GM23338 (cell line): ENCODE measurements around the gene PPFIBP1. TPM values are rescaled to one million over a fixed set of nuclear protein-coding genes. Genes with fewer than 3 reads are reported as not detected.

Experiments
- ATAC-seq: fragments of 200-7000 bp; cut with Tn5 transposase; 3 replicates; pipeline ENCODE4 v1.9.1; 2020
- DNase-seq: peaks from one replicate; pipeline ENCODE4 v3.0.0-alpha.2; 2015; ENCODE audit warnings: low spot score
- H2AFZ ChIP-seq: fragments of 200-600 bp; sonication (generic); 2 replicates; pipeline ENCODE4 v1.8.0; 2016; ENCODE audit warnings: antibody characterized with exemption, mild to moderate bottlenecking, moderate library complexity
- H3F3A ChIP-seq: fragments of 200-600 bp; sonication (generic); replicated peaks from 2 replicates; pipeline ENCODE4 v1.8.0; 2017; ENCODE audit warnings: antibody characterized with exemption, mixed run types, low read depth
- H3K27ac ChIP-seq: fragments of 200-600 bp; sonication (generic); 2 replicates; pipeline ENCODE4 v1.6.1; 2016; ENCODE audit warnings: low read depth
- H3K27me3 ChIP-seq: fragments of 200-600 bp; sonication (generic); 2 replicates; pipeline ENCODE4 v1.8.0; 2016; ENCODE audit warnings: mild to moderate bottlenecking, mixed run types, moderate library complexity; ENCODE audit not compliant: insufficient read depth
- H3K36me3 ChIP-seq: fragments of 200-600 bp; sonication (generic); 2 replicates; pipeline ENCODE4 v1.8.0; 2016; ENCODE audit warnings: mild to moderate bottlenecking; ENCODE audit not compliant: insufficient read depth
- H3K4me1 ChIP-seq: fragments of 200-600 bp; sonication (generic); 2 replicates; pipeline ENCODE4 v1.8.0; 2016; ENCODE audit warnings: mild to moderate bottlenecking, moderate library complexity; ENCODE audit not compliant: insufficient read depth
- H3K4me2 ChIP-seq: fragments of 200-600 bp; sonication (generic); 2 replicates; pipeline ENCODE4 v1.7.1; 2017; ENCODE audit warnings: mixed run types
- H3K4me3 ChIP-seq: fragments of 200-600 bp; sonication (generic); 2 replicates; pipeline ENCODE4 v1.6.1; 2016; ENCODE audit warnings: mixed run types
- H3K79me2 ChIP-seq: fragments of 200-600 bp; sonication (generic); replicated peaks from 2 replicates; pipeline ENCODE4 v1.8.0; 2017; ENCODE audit warnings: mild to moderate bottlenecking; ENCODE audit not compliant: insufficient read depth
- H3K9me2 ChIP-seq: fragments of 200-600 bp; sonication (generic); 2 replicates; pipeline ENCODE4 v1.8.0; 2017; ENCODE audit not compliant: insufficient read depth
- H4K20me1 ChIP-seq: fragments of 200-600 bp; sonication (generic); replicated peaks from 2 replicates; pipeline ENCODE4 v1.8.0; 2017; ENCODE audit warnings: mild to moderate bottlenecking; ENCODE audit not compliant: insufficient read depth
- H3K27ac Mint-ChIP-seq: 2 replicates; pipeline ENCODE4 v1.8.0; 2020; ENCODE audit warnings: inconsistent platforms, mild to moderate bottlenecking, moderate library complexity, mixed read lengths
- H3K27me3 Mint-ChIP-seq: 3 replicates; pipeline ENCODE4 v1.8.0; 2022; ENCODE audit warnings: low read depth, mild to moderate bottlenecking, moderate library complexity, mixed read lengths, inconsistent platforms; ENCODE audit not compliant: insufficient read depth, poor library complexity
- H3K36me3 Mint-ChIP-seq: 3 replicates; pipeline ENCODE4 v1.8.0; 2021; ENCODE audit warnings: low read depth, mild to moderate bottlenecking, inconsistent platforms, moderate library complexity, mixed read lengths
- H3K4me1 Mint-ChIP-seq: 3 replicates; pipeline ENCODE4 v1.8.0; 2020; ENCODE audit warnings: mild to moderate bottlenecking, inconsistent platforms, mixed read lengths
- H3K4me3 Mint-ChIP-seq: 3 replicates; pipeline ENCODE4 v1.8.0; 2021; ENCODE audit warnings: moderate library complexity, mild to moderate bottlenecking, inconsistent platforms, mixed read lengths
- H3K9me3 Mint-ChIP-seq: 3 replicates; pipeline ENCODE4 v1.8.0; 2020; ENCODE audit warnings: moderate library complexity, mild to moderate bottlenecking, inconsistent platforms, mixed read lengths
- CREB1 ChIP-seq: fragments of 250-450 bp; sonication (Bioruptor Pico); IDR thresholded peaks from 2 replicates; pipeline ENCODE4 v1.5.0; 2020; ENCODE audit warnings: low read depth, mild to moderate bottlenecking, moderate library complexity
- CTCF ChIP-seq, 2 experiments: fragments of 200-600 bp in 1 of 2; sonication (generic) in 1 of 2; conservative IDR thresholded peaks; 2 replicates each; pipeline versions ENCODE4 v1.5.1 to v1.6.1; 2016 to 2017; ENCODE audit warnings: antibody characterized with exemption in 2 of 2, low read depth in 2 of 2, mild to moderate bottlenecking in 2 of 2, moderate library complexity in 1 of 2
- EZH2 ChIP-seq: fragments of 200-600 bp; sonication (generic); IDR thresholded peaks from one replicate; pipeline ENCODE4 v1.8.0; 2017; ENCODE audit warnings: antibody characterized with exemption, mild to moderate bottlenecking, low read depth; ENCODE audit not compliant: unreplicated experiment
- EZH2phosphoT487 ChIP-seq: fragments of 200-600 bp; sonication (generic); IDR thresholded peaks from one replicate; pipeline ENCODE4 v1.8.1; 2018; ENCODE audit warnings: antibody characterized with exemption; ENCODE audit not compliant: unreplicated experiment
- POLR2AphosphoS5 ChIP-seq: IDR thresholded peaks from 2 replicates; pipeline ENCODE4 v1.6.1; 2016; ENCODE audit warnings: antibody characterized with exemption, low read depth
- ZNF114 ChIP-seq: fragments of 250-450 bp; sonication (Bioruptor Pico); IDR thresholded peaks from 2 replicates; pipeline ENCODE4 v1.5.0; 2020; ENCODE audit warnings: mild to moderate bottlenecking, moderate library complexity
- ZNF331 ChIP-seq: fragments of 250-450 bp; sonication (Bioruptor Pico); IDR thresholded peaks from 2 replicates; pipeline ENCODE4 v1.5.0; 2020; ENCODE audit warnings: low read depth, mild to moderate bottlenecking, moderate library complexity
- ZNF462 ChIP-seq: fragments of 250-450 bp; sonication (Bioruptor Pico); IDR thresholded peaks from 2 replicates; pipeline ENCODE4 v1.5.0; 2020; ENCODE audit warnings: mild to moderate bottlenecking, moderate library complexity
- polyA plus RNA-seq: library from polyadenylated mRNA; unstranded; fragments of >200 nt; fragmentation: Nextera tagmentation; extraction: Ambion mirVana; gene quantifications from 2 replicates; pipeline ENCODE4 v1.2.1, GENCODE V29; 2016
- total RNA-seq: library from RNA; depleted of rRNA; stranded (reverse); fragments of >200 nt; shearing (Covaris generic); gene quantifications from 2 replicates; pipeline ENCODE4 v1.2.3, GENCODE V29; 2014

PPFIBP1 gene
- total and polyA plus RNA-seq, 2 experiments from 2014 or later, result 33.2 to 41.9 TPM

DNA sequence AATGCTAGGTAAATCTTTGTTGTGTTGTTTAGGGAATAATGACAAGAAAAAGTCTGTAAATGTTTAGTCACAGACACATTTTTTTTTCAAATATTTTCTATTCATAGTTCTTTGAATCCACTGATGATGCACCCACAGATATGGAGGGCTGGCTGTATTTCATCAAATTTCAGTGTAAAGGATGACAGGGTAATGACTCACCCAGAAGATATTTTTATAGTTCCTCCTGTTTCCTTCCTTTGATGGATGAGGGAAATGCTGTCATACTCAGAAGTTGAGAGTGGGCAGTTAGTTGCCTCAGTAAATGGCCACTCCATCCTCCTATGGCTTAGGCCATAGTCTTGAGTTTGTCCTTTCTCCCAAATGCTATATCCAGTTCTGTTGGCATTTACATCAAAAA lies 95.3 kb downstream of the PPFIBP1 start (continued):
- TF ChIP-seq ZNF462 (CRISPR knock-in tag) (no peak), POLR2AphosphoS5 (no peak), ZNF331 (no peak), CREB1 (CRISPR knock-in tag) (no peak)

GRCh38 chr12:27620121-27620520 lies 96.1 kb downstream of the PPFIBP1 start:
- H4K20me1 ChIP-seq, result no peaks in the 10 kb centered on the region
- Mint-ChIP-seq H3K27me3 (peaks cover 1% of the 10 kb centered on the region), H3K4me1 (peaks cover under 1% of the 10 kb centered on the region; the same call in 1 of the 3 replicates), H3K36me3 (peaks cover 3% of the 10 kb centered on the region; the same call in 2 of the 3 replicates), H3K4me3 (no peak overlapping the region), H3K9me3 (0 out of 3 replicates have a peak, but pooled peaks cover 2% of the 10 kb centered on the region), H3K27ac (no peak overlapping the region)
- no peaks in the 10 kb centered on the region for H3K79me2 ChIP-seq
- DNase-seq (no peak), ATAC-seq (no peak)
- H3K27me3 ChIP-seq, result no peaks in the 10 kb centered on the region
- H2AFZ ChIP-seq, result no peak overlapping the region
- H3K4me3 ChIP-seq, result no peak overlapping the region
- no peaks in the 10 kb centered on the region for H3F3A ChIP-seq
- no peak overlapping the region for H3K4me2 ChIP-seq
- H3K36me3 ChIP-seq, result no peaks in the 10 kb centered on the region
- H3K4me1 ChIP-seq, result peaks cover 6% of the 10 kb centered on the region; the same call in 1 of the 2 replicates
- no peaks in the 10 kb centered on the region for H3K9me2 ChIP-seq
- no peak overlapping the region for H3K27ac ChIP-seq
- no peak for TF ChIP-seq ZNF331
- no peak for TF ChIP-seq ZNF114 (CRISPR knock-in tag)
- no peak for TF ChIP-seq EZH2phosphoT487
- no peak for TF ChIP-seq CREB1 (CRISPR knock-in tag)
- TF ChIP-seq ZNF462 (CRISPR knock-in tag), result no peak
- no peak for TF ChIP-seq CTCF (conservative IDR thresholded peaks at IDR 0.05; ENCODE audit: low read depth in 2 of 2)
- no peak for TF ChIP-seq EZH2
